ENCODE data around the gene CSMD2.

GRCh38 chr1:33943978-33944377, 221.1 kb downstream of the CSMD2 start:
- TF ChIP-seq CTCF (IDR thresholded peaks at IDR 0.05; ENCODE audit: low read depth, low read length): no peak
- TF ChIP-seq EZH2phosphoT487 (IDR thresholded peaks at IDR 0.05; ENCODE audit: low read depth): no peak
